ENCODE data around the gene SCAMP5. TPM values are rescaled to one million over a fixed set of nuclear protein-coding genes. Genes with fewer than 3 reads are reported as not detected.

Gene SCAMP5
- total RNA-seq, 4 donors from 2014 or later = 3.3 to 6.4 (median 4.3) TPM

- intact Hi-C loops (cut with DNase I) = no loop called here
- no peaks in the 10 kb centered on the region for H3K36me3 ChIP-seq
Observed at GRCh38 chr15:74967670-74968069, 27.7 kb upstream of the SCAMP5 start.

GRCh38 chr15:74976159-74976558 is 19.2 kb upstream of the SCAMP5 start:
- WGBS = 87% methylated on average over 1 of the region's 1 CpG
- no peak for TF ChIP-seq POLR2AphosphoS5 (IDR thresholded peaks at IDR 0.05)
- TF ChIP-seq, protein P1, sequence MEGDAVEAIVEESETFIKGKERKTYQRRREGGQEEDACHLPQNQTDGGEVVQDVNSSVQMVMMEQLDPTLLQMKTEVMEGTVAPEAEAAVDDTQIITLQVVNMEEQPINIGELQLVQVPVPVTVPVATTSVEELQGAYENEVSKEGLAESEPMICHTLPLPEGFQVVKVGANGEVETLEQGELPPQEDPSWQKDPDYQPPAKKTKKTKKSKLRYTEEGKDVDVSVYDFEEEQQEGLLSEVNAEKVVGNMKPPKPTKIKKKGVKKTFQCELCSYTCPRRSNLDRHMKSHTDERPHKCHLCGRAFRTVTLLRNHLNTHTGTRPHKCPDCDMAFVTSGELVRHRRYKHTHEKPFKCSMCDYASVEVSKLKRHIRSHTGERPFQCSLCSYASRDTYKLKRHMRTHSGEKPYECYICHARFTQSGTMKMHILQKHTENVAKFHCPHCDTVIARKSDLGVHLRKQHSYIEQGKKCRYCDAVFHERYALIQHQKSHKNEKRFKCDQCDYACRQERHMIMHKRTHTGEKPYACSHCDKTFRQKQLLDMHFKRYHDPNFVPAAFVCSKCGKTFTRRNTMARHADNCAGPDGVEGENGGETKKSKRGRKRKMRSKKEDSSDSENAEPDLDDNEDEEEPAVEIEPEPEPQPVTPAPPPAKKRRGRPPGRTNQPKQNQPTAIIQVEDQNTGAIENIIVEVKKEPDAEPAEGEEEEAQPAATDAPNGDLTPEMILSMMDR (IDR thresholded peaks at IDR 0.05) = no peak
- no peak for TF ChIP-seq EP300 (IDR thresholded peaks at IDR 0.05)
- Histone ChIP-seq H3K27ac (replicated peaks in 1 of 4) (no peak overlapping the region), H3K9me3 (no peaks in the 10 kb centered on the region), H3K36me3 (no peaks in the 10 kb centered on the region), H3K27me3 (peaks cover 0 to 15% (median 0%) of the 10 kb centered on the region in 4 donors), H3K4me3 (no peak overlapping the region), H3K4me1 (no peaks in the 10 kb centered on the region)
- intact Hi-C loops (cut with DNase I) = no loop called here
- DNase-seq (ENCODE audit: extremely low spot score) = no peak

More at GRCh38 chr15:74967670-74968069, 27.7 kb upstream of the SCAMP5 start:
- no peak for DNase-seq (ENCODE audit: extremely low spot score)
- H3K4me3 ChIP-seq = no peak overlapping the region
- 100% methylated on average over 5 of the region's 5 CpGs for WGBS
- no peaks in the 10 kb centered on the region for H3K4me1 ChIP-seq
- no peaks in the 10 kb centered on the region for H3K27me3 ChIP-seq
- TF ChIP-seq, protein P1 (IDR thresholded peaks at IDR 0.05) = no peak
- no peak for TF ChIP-seq POLR2A (IDR thresholded peaks at IDR 0.05; ENCODE audit: low read depth)
- TF ChIP-seq EP300 (IDR thresholded peaks at IDR 0.05) = no peak
- no peak for TF ChIP-seq POLR2AphosphoS5 (IDR thresholded peaks at IDR 0.05)
- no peak overlapping the region for H3K27ac ChIP-seq (replicated peaks in 1 of 4)
- H3K9me3 ChIP-seq = no peaks in the 10 kb centered on the region

DNA sequence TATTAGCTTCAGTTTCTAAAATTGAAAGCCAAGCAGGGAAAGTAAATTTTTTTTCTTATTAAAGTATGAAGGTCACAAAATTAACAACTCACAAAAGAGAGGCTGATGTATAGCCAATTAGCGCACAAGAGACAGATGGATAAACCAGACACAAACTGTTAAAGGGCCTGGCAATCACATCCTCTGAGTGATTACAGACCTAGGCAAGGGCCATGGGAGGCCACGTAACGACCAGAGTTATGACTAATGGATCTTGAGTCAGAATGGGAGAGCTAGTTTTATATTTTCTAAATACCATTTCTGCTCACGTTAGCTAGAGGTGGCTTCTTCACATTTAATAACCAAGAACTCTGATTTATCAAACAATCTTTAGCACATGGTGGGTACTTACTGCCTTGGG is 17.8 kb upstream of the SCAMP5 start:
- Histone ChIP-seq H3K27ac (replicated peaks in 1 of 4) (no peak overlapping the region), H3K27me3 (peaks cover 0 to 19% (median 0%) of the 10 kb centered on the region in 4 donors), H3K36me3 (no peaks in the 10 kb centered on the region), H3K4me3 (no peak overlapping the region), H3K9me3 (no peaks in the 10 kb centered on the region), H3K4me1 (no peaks in the 10 kb centered on the region)
- 55% methylated on average over 4 of the region's 4 CpGs for WGBS
- TF ChIP-seq POLR2A (IDR thresholded peaks at IDR 0.05; ENCODE audit: low read depth) = no peak
- TF ChIP-seq EP300 (IDR thresholded peaks at IDR 0.05) = no peak
- TF ChIP-seq, protein P1 (IDR thresholded peaks at IDR 0.05) = no peak
- no peak for DNase-seq (ENCODE audit: extremely low spot score)
- intact Hi-C loops (cut with DNase I) = no loop called here

GRCh38 chr15:74978077-74978476 is 17.3 kb upstream of the SCAMP5 start:
- Histone ChIP-seq H3K4me3 (no peak overlapping the region), H3K27ac (replicated peaks in 1 of 4) (no peak overlapping the region), H3K4me1 (no peaks in the 10 kb centered on the region), H3K27me3 (peaks cover 0 to 20% (median 0%) of the 10 kb centered on the region in 4 donors), H3K36me3 (no peaks in the 10 kb centered on the region), H3K9me3 (no peaks in the 10 kb centered on the region)
- DNase-seq (ENCODE audit: extremely low spot score) = no peak
- TF ChIP-seq POLR2A (IDR thresholded peaks at IDR 0.05; ENCODE audit: low read depth) = no peak
- TF ChIP-seq, protein P1 (IDR thresholded peaks at IDR 0.05) = no peak
- TF ChIP-seq EP300 (IDR thresholded peaks at IDR 0.05) = no peak
- TF ChIP-seq POLR2AphosphoS5 (IDR thresholded peaks at IDR 0.05) = no peak
- intact Hi-C loops (cut with DNase I) = no loop called here
- WGBS = 63% methylated on average over 1 of the region's 1 CpG

DNA sequence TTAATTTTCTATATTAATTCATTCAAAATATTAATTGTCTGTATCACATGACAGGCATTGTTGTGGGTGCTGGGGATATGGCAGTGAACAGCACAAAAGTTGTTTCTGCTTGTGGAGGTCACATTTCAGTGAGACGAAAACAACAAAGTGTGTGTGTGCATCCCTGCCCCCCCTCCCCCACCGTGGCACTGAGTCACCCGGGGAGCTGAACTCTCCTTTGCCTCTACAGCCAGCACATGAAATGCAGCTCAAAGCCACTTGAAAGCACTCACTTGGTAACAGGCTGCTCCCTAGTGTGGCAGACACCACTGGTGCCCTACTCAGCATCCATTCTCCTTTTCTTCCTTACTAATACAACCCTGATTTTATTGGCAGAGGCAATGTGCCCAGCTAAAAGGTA is 16.9 kb upstream of the SCAMP5 start:
- 24% methylated on average over 3 of the region's 3 CpGs for whole genome bisulfite sequencing

More for the DNA sequence above, 16.9 kb upstream of the SCAMP5 start:
- Histone ChIP-seq H3K27me3 (peaks cover 0 to 24% (median 0%) of the 10 kb centered on the region in 4 donors), H3K4me1 (no peaks in the 10 kb centered on the region), H3K27ac (replicated peaks in 1 of 4) (no peak overlapping the region), H3K4me3 (no peak overlapping the region), H3K36me3 (no peaks in the 10 kb centered on the region), H3K9me3 (no peaks in the 10 kb centered on the region)
- intact Hi-C loops (cut with DNase I) = no loop called here
- no peak for DNase-seq (ENCODE audit: extremely low spot score)
- TF ChIP-seq POLR2A (IDR thresholded peaks at IDR 0.05; ENCODE audit: low read depth) = no peak
- no peak for TF ChIP-seq EP300 (IDR thresholded peaks at IDR 0.05)
- no peak for TF ChIP-seq POLR2AphosphoS5 (IDR thresholded peaks at IDR 0.05)
- TF ChIP-seq, protein P1 (IDR thresholded peaks at IDR 0.05) = no peak

All from esophagus muscularis mucosa (tissue), 4 donors.